H7 (cell line): Measurements from ENCODE around the gene NRBF2. TPM values are rescaled to one million over a fixed set of nuclear protein-coding genes. Genes with fewer than 3 reads are reported as not detected.
"Not testable (repeated sequence)": the region's sequence is repeated elsewhere in the genome, so short reads cannot be mapped to it uniquely, and the experiment has no call there.

ENCODE experiments used
- DNase-seq: peaks from one replicate; pipeline ENCODE4 v3.0.0; 2012
- H3K27me3 ChIP-seq: 2 replicates; pipeline ENCODE4 v1.6.0; 2011; ENCODE audit warnings: mild to moderate bottlenecking, low read length; ENCODE audit not compliant: control insufficient read depth, insufficient read depth
- H3K36me3 ChIP-seq: replicated peaks from 2 replicates; pipeline ENCODE4 v1.5.1; 2011; ENCODE audit warnings: low read length; ENCODE audit not compliant: control insufficient read depth, insufficient read depth
- H3K4me3 ChIP-seq: 2 replicates; pipeline ENCODE4 v1.5.1; 2011; ENCODE audit warnings: low read depth, mild to moderate bottlenecking, control low read depth, low read length, moderate library complexity; ENCODE audit not compliant: insufficient read depth
- total RNA-seq: library from RNA; depleted of rRNA; stranded (reverse); fragments of >200 nt; shearing (Covaris generic); gene quantifications from 2 replicates; pipeline ENCODE4 v1.2.3, GENCODE V29; 2014

Gene NRBF2
- total RNA-seq, 1 experiment from 2014 or later = 27.3 TPM

- no peaks in the 10 kb centered on the region for H3K36me3 ChIP-seq
- no peak for DNase-seq
- H3K4me3 ChIP-seq = no peak overlapping the region
- H3K27me3 ChIP-seq = no peaks in the 10 kb centered on the region
Measured at GRCh38 chr10:63137306-63137705, 4.2 kb downstream of the NRBF2 start.

GRCh38 chr10:63140077-63140476 lies 6.9 kb downstream of the NRBF2 start:
- Histone ChIP-seq H3K4me3 (no peak overlapping the region), H3K36me3 (no peaks in the 10 kb centered on the region), H3K27me3 (no peaks in the 10 kb centered on the region)
- no peak for DNase-seq

- Histone ChIP-seq H3K27me3 (no peaks in the 10 kb centered on the region), H3K36me3 (no peaks in the 10 kb centered on the region), H3K4me3 (no peak overlapping the region)
- no peak for DNase-seq
Measured at GRCh38 chr10:63142136-63142535, 9.0 kb downstream of the NRBF2 start.

GRCh38 chr10:63143987-63144386 lies 10.9 kb downstream of the NRBF2 start:
- no peaks in the 10 kb centered on the region for H3K36me3 ChIP-seq
- no peaks in the 10 kb centered on the region for H3K27me3 ChIP-seq
- no peak for DNase-seq
- H3K4me3 ChIP-seq = no peak overlapping the region

GRCh38 chr10:63145782-63146181 lies 12.7 kb downstream of the NRBF2 start:
- H3K36me3 ChIP-seq = no peaks in the 10 kb centered on the region
- no peak overlapping the region for H3K4me3 ChIP-seq
- DNase-seq = no peak
- no peaks in the 10 kb centered on the region for H3K27me3 ChIP-seq

- H3K27me3 ChIP-seq = no peaks in the 10 kb centered on the region
- no peak for DNase-seq
- H3K36me3 ChIP-seq = no peaks in the 10 kb centered on the region
- H3K4me3 ChIP-seq = no peak overlapping the region
Measured at GRCh38 chr10:63146503-63146902, 13.4 kb downstream of the NRBF2 start.

GRCh38 chr10:63150745-63151144 lies 17.6 kb downstream of the NRBF2 start:
- Histone ChIP-seq H3K36me3 (peaks cover 4% of the 10 kb centered on the region), H3K27me3 (no peaks in the 10 kb centered on the region), H3K4me3 (no peak overlapping the region)
- DNase-seq = no peak

- not testable (repeated sequence) for H3K27me3 ChIP-seq, H3K36me3 ChIP-seq, H3K4me3 ChIP-seq, DNase-seq
Measured at GRCh38 chr10:63153868-63154545, 20.9 kb downstream of the NRBF2 start.

- DNase-seq = no peak
- no peak overlapping the region for H3K4me3 ChIP-seq
- peaks cover 4% of the 10 kb centered on the region for H3K36me3 ChIP-seq
- no peaks in the 10 kb centered on the region for H3K27me3 ChIP-seq
Measured at GRCh38 chr10:63154546-63155387, 21.6 kb downstream of the NRBF2 start.

GRCh38 chr10:63155388-63156020 lies 22.4 kb downstream of the NRBF2 start:
- no peaks in the 10 kb centered on the region for H3K27me3 ChIP-seq
- H3K36me3 ChIP-seq = peaks cover 4% of the 10 kb centered on the region
- no peak overlapping the region for H3K4me3 ChIP-seq
- DNase-seq = no peak

GRCh38 chr10:63156236-63156635 lies 23.1 kb downstream of the NRBF2 start:
- DNase-seq = no peak
- H3K36me3 ChIP-seq = peaks cover 4% of the 10 kb centered on the region
- no peak overlapping the region for H3K4me3 ChIP-seq
- no peaks in the 10 kb centered on the region for H3K27me3 ChIP-seq

GRCh38 chr10:63157845-63158624 lies 24.9 kb downstream of the NRBF2 start:
- Histone ChIP-seq H3K4me3 (no peak overlapping the region), H3K27me3 (no peaks in the 10 kb centered on the region), H3K36me3 (peaks cover 1% of the 10 kb centered on the region)
- DNase-seq = peak; percentile 38

GRCh38 chr10:63161592-63161991 lies 28.5 kb downstream of the NRBF2 start:
- DNase-seq = no peak
- Histone ChIP-seq H3K4me3 (no peak overlapping the region), H3K36me3 (peaks cover under 1% of the 10 kb centered on the region), H3K27me3 (no peaks in the 10 kb centered on the region)

GRCh38 chr10:63164166-63164623 lies 31.1 kb downstream of the NRBF2 start:
- DNase-seq = no peak

More at GRCh38 chr10:63164166-63164623, 31.1 kb downstream of the NRBF2 start:
- Histone ChIP-seq H3K4me3 (no peak overlapping the region), H3K27me3 (no peaks in the 10 kb centered on the region), H3K36me3 (peaks cover 3% of the 10 kb centered on the region)
